Activated T-cell treated with anti-CD3 and anti-CD28 coated beads, Interleukin-2, amount 50 U/mL, for 72 hours (primary cell): ENCODE results near the gene CD163. TPM values are rescaled to one million over a fixed set of nuclear protein-coding genes. Genes with fewer than 3 reads are reported as not detected.
"Not testable (repeated sequence)": the region's sequence is repeated elsewhere in the genome, so short reads cannot be mapped to it uniquely, and the experiment has no call there.

Experiments
- ATAC-seq, 2 donors: fragments of 150-1000 bp; cut with Tn5 transposase; replicated peaks in 1 of 2; 2 replicates each; pipeline ENCODE4 v1.10.0; 2021; ENCODE audit warnings: moderate library complexity in 2 of 2, mild to moderate bottlenecking in 1 of 2
- DNase-seq, 2 donors: peaks; one replicate each; pipeline ENCODE4 v3.0.0; 2021 to 2022; ENCODE audit warnings: mixed read lengths in 1 of 2
- H3K27ac Mint-ChIP-seq: one replicate; pipeline ENCODE4 v1.8.0; 2022; ENCODE audit warnings: mild to moderate bottlenecking, moderate library complexity, mixed read lengths
- H3K27me3 Mint-ChIP-seq: one replicate; pipeline ENCODE4 v1.8.0; 2022; ENCODE audit warnings: low read depth, mixed read lengths
- H3K36me3 Mint-ChIP-seq, 2 donors: one replicate each; pipeline ENCODE4 v1.8.0; 2022; ENCODE audit warnings: mixed read lengths in 2 of 2, mild to moderate bottlenecking in 1 of 2; ENCODE audit not compliant: insufficient read depth in 2 of 2
- H3K4me1 Mint-ChIP-seq: one replicate; pipeline ENCODE4 v1.8.0; 2022; ENCODE audit warnings: low read depth, mixed read lengths
- H3K4me3 Mint-ChIP-seq, 2 donors: one replicate each; pipeline ENCODE4 v1.8.0; 2022; ENCODE audit warnings: mild to moderate bottlenecking in 2 of 2, mixed read lengths in 2 of 2, moderate library complexity in 2 of 2
- H3K9me3 Mint-ChIP-seq, 2 donors: one replicate each; pipeline ENCODE4 v1.8.0; 2022; ENCODE audit warnings: mixed read lengths in 2 of 2
- total RNA-seq, 2 donors: library from RNA; stranded (reverse); gene quantifications; one replicate each; pipeline ENCODE4 v1.2.3, GENCODE V29; 2022

Gene CD163
- total RNA-seq, 2 donors from 2014 or later, result not detected

DNA sequence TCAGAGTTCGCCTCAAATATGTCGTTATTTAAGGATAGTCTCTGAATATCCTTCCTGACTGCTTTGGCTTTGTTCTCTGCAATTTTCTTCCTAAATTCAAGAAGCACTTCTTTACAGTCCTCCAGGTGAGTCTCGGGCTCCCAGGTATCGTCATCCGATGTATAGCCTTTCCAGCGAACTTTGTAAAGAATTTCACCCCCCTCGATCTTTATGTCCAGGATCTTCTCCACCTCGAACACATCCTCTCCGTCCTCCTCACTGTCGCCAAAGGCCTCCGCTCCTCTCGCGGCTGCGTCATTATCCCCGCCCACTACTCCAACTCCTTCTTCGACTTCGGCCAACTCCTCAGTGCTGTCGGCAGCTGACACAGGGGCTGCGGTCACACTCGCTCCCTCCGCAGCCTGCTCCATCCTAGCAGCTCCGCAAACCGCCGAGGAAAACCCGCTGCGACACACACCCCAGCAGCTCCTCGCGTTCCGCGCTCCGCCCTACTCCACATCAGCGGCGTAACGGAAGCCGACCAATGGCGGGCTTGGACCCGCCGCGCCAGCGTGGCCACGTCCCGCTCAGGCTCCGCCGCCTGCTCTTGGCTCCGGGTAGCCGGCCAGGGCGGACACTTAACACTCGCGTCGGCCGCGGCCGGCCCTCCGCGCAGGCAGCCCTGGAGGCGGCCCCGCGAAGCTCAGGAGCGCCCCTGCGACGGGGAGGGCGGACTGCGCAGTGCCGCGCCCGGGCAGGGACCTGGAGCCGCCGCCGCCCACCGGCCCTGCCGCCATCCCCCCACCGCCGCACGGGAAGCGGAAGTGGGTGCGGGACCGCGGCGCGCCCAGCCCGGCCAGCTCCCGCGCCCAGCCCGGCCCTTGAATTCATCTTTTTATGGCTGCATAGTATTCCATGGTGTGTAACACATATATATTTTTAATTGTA, 63.7 kb downstream of the CD163 start:
- Mint-ChIP-seq H3K36me3 (no peaks in the 10 kb centered on the region), H3K9me3 (no peaks in the 10 kb centered on the region), H3K27ac (peak overlapping the region; percentile 7), H3K4me1 (peaks cover 4% of the 10 kb centered on the region), H3K4me3 (peak overlapping the region; percentile 69 to 84), H3K27me3 (peaks cover 33% of the 10 kb centered on the region)
- DNase-seq, result peak; percentile 57 to 63
- ATAC-seq, result peak; percentile 91 to 92

DNA sequence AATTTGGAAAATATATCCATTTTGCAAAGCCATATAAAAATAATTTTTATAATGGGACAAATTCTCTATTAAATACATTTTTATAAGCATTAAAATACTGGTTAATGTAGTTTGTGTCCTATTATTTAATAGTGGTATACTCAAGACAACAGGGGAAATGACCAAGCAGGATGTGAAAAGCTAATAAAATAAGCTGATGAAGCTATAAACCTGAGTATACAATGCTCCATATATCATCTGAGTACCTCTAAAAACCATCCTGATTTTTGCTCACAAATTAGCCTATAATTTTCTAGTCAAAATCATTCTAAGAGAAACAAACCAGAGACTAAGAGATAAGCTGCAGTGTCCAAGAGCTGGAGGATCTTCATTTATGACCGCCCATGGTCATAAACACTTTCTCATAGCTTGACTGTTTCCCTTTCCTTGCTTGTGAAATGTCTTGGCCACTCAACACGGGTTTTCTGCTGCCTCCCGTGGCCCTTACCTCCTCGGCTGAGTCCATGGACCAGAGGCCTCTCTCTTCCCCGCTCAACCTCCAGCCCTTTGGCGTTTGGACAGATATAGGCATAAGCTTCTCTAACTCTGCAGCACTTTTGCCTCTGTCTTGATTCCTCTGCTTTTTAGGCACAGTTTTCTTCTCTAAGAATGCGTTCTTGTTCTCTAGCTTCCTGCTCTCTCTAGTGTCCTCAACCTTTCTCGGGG, 65.1 kb downstream of the CD163 start:
- not testable (repeated sequence) for H3K4me3 Mint-ChIP-seq, H3K9me3 Mint-ChIP-seq, H3K4me1 Mint-ChIP-seq, H3K27ac Mint-ChIP-seq, H3K36me3 Mint-ChIP-seq, ATAC-seq, DNase-seq
- peaks cover 33% of the 10 kb centered on the region for H3K27me3 Mint-ChIP-seq

- not testable (repeated sequence) for H3K36me3 Mint-ChIP-seq, DNase-seq, H3K4me3 Mint-ChIP-seq, H3K27ac Mint-ChIP-seq, ATAC-seq, H3K4me1 Mint-ChIP-seq, H3K9me3 Mint-ChIP-seq
- peaks cover 33% of the 10 kb centered on the region for H3K27me3 Mint-ChIP-seq
Measured at GRCh38 chr12:7437494-7437893, 66.1 kb downstream of the CD163 start.

GRCh38 chr12:7434670-7435069, 68.9 kb downstream of the CD163 start:
- no peak for DNase-seq
- H3K4me3 Mint-ChIP-seq, result no peak overlapping the region
- peaks cover 17% of the 10 kb centered on the region for H3K27me3 Mint-ChIP-seq
- H3K36me3 Mint-ChIP-seq, result no peaks in the 10 kb centered on the region
- H3K27ac Mint-ChIP-seq, result no peak overlapping the region
- H3K4me1 Mint-ChIP-seq, result peaks cover 1% of the 10 kb centered on the region
- no peaks in the 10 kb centered on the region for H3K9me3 Mint-ChIP-seq
- peak; percentile 68 to 76 for ATAC-seq

DNA sequence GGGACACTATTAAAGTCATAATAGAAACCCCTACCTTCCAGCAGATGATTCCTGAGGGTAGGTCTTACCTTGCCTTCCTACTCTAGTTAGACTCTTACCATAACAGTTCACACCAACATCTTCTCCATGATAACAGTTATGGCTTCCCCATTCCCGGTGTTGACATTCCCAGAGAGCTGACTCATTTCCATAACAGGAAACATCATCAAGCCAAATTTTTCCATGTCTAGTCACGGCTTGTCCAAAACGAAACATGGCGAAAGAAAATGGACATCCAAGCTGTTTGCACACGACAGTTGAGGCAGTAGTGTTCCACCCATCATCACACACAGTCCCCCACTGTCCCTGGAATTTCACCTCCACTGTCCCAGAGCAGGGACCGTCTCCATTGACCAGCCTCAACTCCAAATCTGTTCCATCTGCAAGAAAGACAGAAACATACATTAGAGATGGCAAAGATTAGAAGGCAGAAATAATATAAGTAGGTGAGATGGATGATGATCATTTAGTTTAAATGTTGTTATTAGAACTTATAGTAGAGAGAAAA, 70.2 kb downstream of the CD163 start:
- no peaks in the 10 kb centered on the region for H3K36me3 Mint-ChIP-seq
- peaks cover 4% of the 10 kb centered on the region for H3K27me3 Mint-ChIP-seq
- no peak for DNase-seq
- no peaks in the 10 kb centered on the region for H3K9me3 Mint-ChIP-seq
- H3K27ac Mint-ChIP-seq, result no peak overlapping the region
- H3K4me1 Mint-ChIP-seq, result no peaks in the 10 kb centered on the region
- H3K4me3 Mint-ChIP-seq, result no peak overlapping the region
- ATAC-seq, result no peak

DNA sequence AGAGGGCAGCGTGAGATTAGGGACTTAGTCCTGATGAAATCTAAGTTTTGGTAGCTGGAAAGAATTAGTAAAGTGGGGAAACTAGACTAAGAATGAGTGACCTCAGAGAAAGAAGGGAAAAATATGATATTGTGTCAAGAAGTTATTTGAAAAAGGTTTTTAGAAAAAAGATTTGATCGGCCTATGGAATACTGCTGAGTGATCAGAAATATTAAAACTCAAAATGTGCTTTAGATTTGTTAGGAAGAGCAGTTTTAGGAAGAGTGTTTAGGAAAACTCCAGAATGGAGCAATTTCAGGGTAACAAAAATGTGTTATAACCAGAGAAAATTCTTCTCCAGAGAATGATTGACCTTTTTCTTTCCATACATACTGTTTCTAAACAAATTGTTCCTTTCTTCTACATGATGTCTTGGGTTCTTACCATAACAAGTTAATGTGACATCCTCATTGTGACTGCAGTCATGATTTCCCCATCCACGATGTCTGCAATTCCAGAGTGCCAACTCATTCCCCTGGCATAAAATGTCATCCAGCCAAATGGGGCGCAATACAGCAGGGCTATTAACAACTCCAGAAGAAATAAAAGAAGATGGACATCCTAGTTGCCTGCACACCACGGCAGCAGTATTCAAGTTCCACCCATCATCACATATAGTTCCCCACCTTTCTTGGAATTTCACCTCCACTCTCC, 71.4 kb downstream of the CD163 start:
- H3K36me3 Mint-ChIP-seq, result no peaks in the 10 kb centered on the region
- H3K9me3 Mint-ChIP-seq, result no peaks in the 10 kb centered on the region
- H3K4me1 Mint-ChIP-seq, result no peaks in the 10 kb centered on the region
- H3K4me3 Mint-ChIP-seq, result no peak overlapping the region
- DNase-seq (no peak), ATAC-seq (no peak)
- H3K27me3 Mint-ChIP-seq, result peaks cover 4% of the 10 kb centered on the region
- H3K27ac Mint-ChIP-seq, result no peak overlapping the region

Other genes with a start within 250 kb of the CD163 start
- not detected for gene ACSM4, start 199.7 kb downstream of the CD163 start, total RNA-seq
- not detected for gene CD163L1, start 59.6 kb downstream of the CD163 start, total RNA-seq
- not detected for gene APOBEC1, start 162.1 kb upstream of the CD163 start, total RNA-seq
- not detected for gene GDF3, start 192.0 kb upstream of the CD163 start, total RNA-seq
- not detected for gene DPPA3, start 207.7 kb upstream of the CD163 start, total RNA-seq
- not detected for gene CLEC4C, start 243.6 kb upstream of the CD163 start, total RNA-seq